ENCODE results near the gene EGFLAM. TPM values are rescaled to one million over a fixed set of nuclear protein-coding genes. Genes with fewer than 3 reads are reported as not detected.

The EGFLAM gene
- total and polyA plus RNA-seq, 10 of the 15 experiments (the other 5 are each of a cell fraction or from before 2014, with no cell fraction given), result 0.37 TPM; not detected in 9

- no peak for TF ChIP-seq BMI1 (IDR thresholded peaks at IDR 0.05; ENCODE audit: borderline replicate concordance)
- TF ChIP-seq PAX5 (IDR thresholded peaks at IDR 0.05; ENCODE audit: borderline replicate concordance, low read depth, low read length), result no peak
- no peak for TF ChIP-seq ZZZ3 (IDR thresholded peaks at IDR 0.05; ENCODE audit: control insufficient read depth, insufficient read length, low read depth)
- TF ChIP-seq MTA3 (IDR thresholded peaks at IDR 0.05; ENCODE audit: borderline replicate concordance, low read length), result no peak
- TF ChIP-seq, protein P1, sequence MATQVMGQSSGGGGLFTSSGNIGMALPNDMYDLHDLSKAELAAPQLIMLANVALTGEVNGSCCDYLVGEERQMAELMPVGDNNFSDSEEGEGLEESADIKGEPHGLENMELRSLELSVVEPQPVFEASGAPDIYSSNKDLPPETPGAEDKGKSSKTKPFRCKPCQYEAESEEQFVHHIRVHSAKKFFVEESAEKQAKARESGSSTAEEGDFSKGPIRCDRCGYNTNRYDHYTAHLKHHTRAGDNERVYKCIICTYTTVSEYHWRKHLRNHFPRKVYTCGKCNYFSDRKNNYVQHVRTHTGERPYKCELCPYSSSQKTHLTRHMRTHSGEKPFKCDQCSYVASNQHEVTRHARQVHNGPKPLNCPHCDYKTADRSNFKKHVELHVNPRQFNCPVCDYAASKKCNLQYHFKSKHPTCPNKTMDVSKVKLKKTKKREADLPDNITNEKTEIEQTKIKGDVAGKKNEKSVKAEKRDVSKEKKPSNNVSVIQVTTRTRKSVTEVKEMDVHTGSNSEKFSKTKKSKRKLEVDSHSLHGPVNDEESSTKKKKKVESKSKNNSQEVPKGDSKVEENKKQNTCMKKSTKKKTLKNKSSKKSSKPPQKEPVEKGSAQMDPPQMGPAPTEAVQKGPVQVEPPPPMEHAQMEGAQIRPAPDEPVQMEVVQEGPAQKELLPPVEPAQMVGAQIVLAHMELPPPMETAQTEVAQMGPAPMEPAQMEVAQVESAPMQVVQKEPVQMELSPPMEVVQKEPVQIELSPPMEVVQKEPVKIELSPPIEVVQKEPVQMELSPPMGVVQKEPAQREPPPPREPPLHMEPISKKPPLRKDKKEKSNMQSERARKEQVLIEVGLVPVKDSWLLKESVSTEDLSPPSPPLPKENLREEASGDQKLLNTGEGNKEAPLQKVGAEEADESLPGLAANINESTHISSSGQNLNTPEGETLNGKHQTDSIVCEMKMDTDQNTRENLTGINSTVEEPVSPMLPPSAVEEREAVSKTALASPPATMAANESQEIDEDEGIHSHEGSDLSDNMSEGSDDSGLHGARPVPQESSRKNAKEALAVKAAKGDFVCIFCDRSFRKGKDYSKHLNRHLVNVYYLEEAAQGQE (IDR thresholded peaks at IDR 0.05; ENCODE audit: low read depth, low read length), result no peak
- TF ChIP-seq, protein P2, sequence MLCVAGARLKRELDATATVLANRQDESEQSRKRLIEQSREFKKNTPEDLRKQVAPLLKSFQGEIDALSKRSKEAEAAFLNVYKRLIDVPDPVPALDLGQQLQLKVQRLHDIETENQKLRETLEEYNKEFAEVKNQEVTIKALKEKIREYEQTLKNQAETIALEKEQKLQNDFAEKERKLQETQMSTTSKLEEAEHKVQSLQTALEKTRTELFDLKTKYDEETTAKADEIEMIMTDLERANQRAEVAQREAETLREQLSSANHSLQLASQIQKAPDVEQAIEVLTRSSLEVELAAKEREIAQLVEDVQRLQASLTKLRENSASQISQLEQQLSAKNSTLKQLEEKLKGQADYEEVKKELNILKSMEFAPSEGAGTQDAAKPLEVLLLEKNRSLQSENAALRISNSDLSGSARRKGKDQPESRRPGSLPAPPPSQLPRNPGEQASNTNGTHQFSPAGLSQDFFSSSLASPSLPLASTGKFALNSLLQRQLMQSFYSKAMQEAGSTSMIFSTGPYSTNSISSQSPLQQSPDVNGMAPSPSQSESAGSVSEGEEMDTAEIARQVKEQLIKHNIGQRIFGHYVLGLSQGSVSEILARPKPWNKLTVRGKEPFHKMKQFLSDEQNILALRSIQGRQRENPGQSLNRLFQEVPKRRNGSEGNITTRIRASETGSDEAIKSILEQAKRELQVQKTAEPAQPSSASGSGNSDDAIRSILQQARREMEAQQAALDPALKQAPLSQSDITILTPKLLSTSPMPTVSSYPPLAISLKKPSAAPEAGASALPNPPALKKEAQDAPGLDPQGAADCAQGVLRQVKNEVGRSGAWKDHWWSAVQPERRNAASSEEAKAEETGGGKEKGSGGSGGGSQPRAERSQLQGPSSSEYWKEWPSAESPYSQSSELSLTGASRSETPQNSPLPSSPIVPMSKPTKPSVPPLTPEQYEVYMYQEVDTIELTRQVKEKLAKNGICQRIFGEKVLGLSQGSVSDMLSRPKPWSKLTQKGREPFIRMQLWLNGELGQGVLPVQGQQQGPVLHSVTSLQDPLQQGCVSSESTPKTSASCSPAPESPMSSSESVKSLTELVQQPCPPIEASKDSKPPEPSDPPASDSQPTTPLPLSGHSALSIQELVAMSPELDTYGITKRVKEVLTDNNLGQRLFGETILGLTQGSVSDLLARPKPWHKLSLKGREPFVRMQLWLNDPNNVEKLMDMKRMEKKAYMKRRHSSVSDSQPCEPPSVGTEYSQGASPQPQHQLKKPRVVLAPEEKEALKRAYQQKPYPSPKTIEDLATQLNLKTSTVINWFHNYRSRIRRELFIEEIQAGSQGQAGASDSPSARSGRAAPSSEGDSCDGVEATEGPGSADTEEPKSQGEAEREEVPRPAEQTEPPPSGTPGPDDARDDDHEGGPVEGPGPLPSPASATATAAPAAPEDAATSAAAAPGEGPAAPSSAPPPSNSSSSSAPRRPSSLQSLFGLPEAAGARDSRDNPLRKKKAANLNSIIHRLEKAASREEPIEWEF (IDR thresholded peaks at IDR 0.05; ENCODE audit: insufficient replicate concordance, low read depth, low read length), result no peak
- no peak for TF ChIP-seq NFXL1 (IDR thresholded peaks at IDR 0.05; ENCODE audit: borderline replicate concordance)
- TF ChIP-seq ATF2 (IDR thresholded peaks at IDR 0.05; ENCODE audit: low read length), result no peak
- TF ChIP-seq, protein P3, sequence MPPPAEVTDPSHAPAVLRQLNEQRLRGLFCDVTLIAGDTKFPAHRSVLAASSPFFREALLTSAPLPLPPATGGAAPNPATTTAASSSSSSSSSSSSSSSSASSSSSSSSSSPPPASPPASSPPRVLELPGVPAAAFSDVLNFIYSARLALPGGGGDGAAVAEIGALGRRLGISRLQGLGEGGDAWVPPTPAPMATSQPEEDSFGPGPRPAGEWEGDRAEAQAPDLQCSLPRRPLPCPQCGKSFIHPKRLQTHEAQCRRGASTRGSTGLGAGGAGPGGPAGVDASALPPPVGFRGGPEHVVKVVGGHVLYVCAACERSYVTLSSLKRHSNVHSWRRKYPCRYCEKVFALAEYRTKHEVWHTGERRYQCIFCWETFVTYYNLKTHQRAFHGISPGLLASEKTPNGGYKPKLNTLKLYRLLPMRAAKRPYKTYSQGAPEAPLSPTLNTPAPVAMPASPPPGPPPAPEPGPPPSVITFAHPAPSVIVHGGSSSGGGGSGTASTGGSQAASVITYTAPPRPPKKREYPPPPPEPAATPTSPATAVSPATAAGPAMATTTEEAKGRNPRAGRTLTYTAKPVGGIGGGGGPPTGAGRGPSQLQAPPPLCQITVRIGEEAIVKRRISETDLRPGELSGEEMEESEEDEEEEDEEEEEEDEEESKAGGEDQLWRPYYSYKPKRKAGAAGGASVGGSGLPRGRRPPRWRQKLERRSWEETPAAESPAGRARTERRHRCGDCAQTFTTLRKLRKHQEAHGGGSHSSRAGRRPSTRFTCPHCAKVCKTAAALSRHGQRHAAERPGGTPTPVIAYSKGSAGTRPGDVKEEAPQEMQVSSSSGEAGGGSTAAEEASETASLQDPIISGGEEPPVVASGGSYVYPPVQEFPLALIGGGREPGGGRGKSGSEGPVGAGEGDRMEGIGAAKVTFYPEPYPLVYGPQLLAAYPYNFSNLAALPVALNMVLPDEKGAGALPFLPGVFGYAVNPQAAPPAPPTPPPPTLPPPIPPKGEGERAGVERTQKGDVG (CRISPR knock-in tag; IDR thresholded peaks at IDR 0.05), result no peak
These were observed 142.8 kb downstream of the EGFLAM start (continued) for GRCh38 chr5:38401145-38401544.

Measured in GM12878 (cell line).